Measurements from ENCODE around the gene MROH9. TPM values are rescaled to one million over a fixed set of nuclear protein-coding genes. Genes with fewer than 3 reads are reported as not detected.
"Not testable (repeated sequence)": the region's sequence is repeated elsewhere in the genome, so short reads cannot be mapped to it uniquely, and the experiment has no call there.

MROH9 gene
- total and polyA plus RNA-seq, 7 experiments from 2014 or later, result not detected

DNA sequence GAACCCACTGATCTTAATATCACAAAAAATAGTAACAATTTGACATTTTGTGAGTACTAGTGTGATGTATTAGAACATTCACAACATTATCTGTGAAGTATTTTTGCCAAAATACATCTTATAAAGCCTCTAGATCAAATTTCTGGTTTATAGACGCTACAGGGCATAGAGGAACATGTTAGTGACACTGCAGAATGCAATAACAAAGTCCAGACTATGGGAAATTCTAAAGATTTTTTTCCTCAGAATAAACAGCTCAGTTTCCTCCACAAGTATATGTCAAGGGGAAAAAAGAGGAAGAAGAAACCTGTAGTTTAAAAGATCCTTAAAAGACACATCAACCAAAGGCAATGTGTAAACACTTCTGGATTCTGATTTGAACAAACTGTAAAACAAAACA is 26.4 kb upstream of the MROH9 start:
- Mint-ChIP-seq H3K9me3 (peaks cover 0 to 4% (median 0%) of the 10 kb centered on the region in 11 donors), H3K36me3 (no peaks in the 10 kb centered on the region), H3K27ac (no peak overlapping the region), H3K27me3 (peaks cover 0 to 15% (median 11%) of the 10 kb centered on the region in 5 donors), H3K4me3 (no peak overlapping the region), H3K4me1 (no peaks in the 10 kb centered on the region)
- Histone ChIP-seq H3K9me3 (ENCODE audit: control insufficient read depth in 2 of 3, low read length in 3 of 3) (no peaks in the 10 kb centered on the region), H3K27me3 (ENCODE audit: control insufficient read depth in 2 of 2, insufficient read depth in 2 of 2, low read length in 2 of 2) (no peaks in the 10 kb centered on the region), H3K27ac (ENCODE audit: low read depth, low read length) (no peak overlapping the region), H3K36me3 (ENCODE audit: control insufficient read depth in 2 of 3, insufficient read depth in 3 of 3, low read length in 3 of 3) (no peaks in the 10 kb centered on the region), H3K4me3 (ENCODE audit: low read length) (no peak overlapping the region), H3K4me1 (ENCODE audit: control insufficient read depth in 2 of 2, insufficient read depth in 2 of 2, low read length in 2 of 2) (no peaks in the 10 kb centered on the region)
- intact Hi-C loops (cut with micrococcal nuclease), result no loop called here
- DNase-seq (no peak), ATAC-seq (no peak)
- ChIA-PET CTCF (interaction anchor here (0.5 kb wide), 1 partner anchor 54 kb away, joined by 3 read pairs; no protein-coding TSS in a partner anchor), POLR2A (no interaction called here)

DNA sequence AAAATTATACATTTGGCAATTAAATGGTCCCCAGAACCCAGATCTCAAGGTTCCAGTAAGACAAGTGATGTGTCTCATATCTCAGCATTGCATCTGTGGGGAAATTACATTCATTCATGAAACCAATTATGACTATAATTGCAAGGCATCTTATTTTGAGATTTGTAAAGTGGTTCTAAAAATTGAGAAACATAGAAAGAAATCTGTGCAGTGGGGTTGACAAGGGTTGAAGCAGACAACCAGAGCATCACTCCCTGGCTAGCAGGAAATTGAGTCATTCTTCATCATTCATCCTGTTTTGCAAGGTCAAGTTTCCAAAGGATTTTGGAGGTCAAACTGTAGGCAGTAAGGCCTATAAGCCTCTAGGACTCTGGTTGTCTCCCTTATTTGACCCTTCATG is 25.1 kb upstream of the MROH9 start:
- H3K9me3 Mint-ChIP-seq, result peaks cover 0 to 4% (median 0%) of the 10 kb centered on the region in 11 donors
- no peaks in the 10 kb centered on the region for H3K4me1 Mint-ChIP-seq
- Histone ChIP-seq H3K36me3 (ENCODE audit: control insufficient read depth in 2 of 3, insufficient read depth in 3 of 3, low read length in 3 of 3) (no peaks in the 10 kb centered on the region), H3K4me1 (ENCODE audit: control insufficient read depth in 2 of 2, insufficient read depth in 2 of 2, low read length in 2 of 2) (no peaks in the 10 kb centered on the region), H3K27ac (ENCODE audit: low read depth, low read length) (no peak overlapping the region), H3K9me3 (ENCODE audit: control insufficient read depth in 2 of 3, low read length in 3 of 3) (no peaks in the 10 kb centered on the region), H3K4me3 (ENCODE audit: low read length) (no peak overlapping the region), H3K27me3 (ENCODE audit: control insufficient read depth in 2 of 2, insufficient read depth in 2 of 2, low read length in 2 of 2) (no peaks in the 10 kb centered on the region)
- peaks cover 0 to 15% (median 12%) of the 10 kb centered on the region in 5 donors for H3K27me3 Mint-ChIP-seq
- no peak overlapping the region for H3K27ac Mint-ChIP-seq
- ChIA-PET CTCF (no interaction called here), POLR2A (no interaction called here)
- no peaks in the 10 kb centered on the region for H3K36me3 Mint-ChIP-seq
- H3K4me3 Mint-ChIP-seq, result no peak overlapping the region
- intact Hi-C loops (cut with micrococcal nuclease), result no loop called here
- DNase-seq (no peak), ATAC-seq (no peak)

DNA sequence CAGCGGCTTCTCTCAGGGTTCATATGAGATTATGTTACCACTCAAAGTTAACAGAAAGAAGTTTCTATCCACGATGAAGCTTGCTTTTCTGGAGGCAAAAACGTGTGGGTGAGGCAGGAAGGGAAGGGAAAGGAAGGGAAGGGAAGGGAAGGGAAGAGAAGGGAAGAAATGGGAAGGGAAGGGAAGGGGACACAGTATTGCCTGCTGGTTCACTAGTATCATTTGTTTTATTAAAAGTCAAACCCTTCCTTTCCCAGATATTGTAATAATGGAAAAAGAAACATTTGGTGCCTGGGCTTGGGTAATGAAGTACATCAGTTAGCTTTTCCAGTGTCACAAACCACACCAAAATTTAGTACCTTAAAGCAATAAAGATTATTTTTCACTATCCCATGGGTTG is 18.0 kb upstream of the MROH9 start:
- no peak for ATAC-seq
- Mint-ChIP-seq H3K36me3 (peaks cover 0 to 25% (median 0%) of the 10 kb centered on the region in 5 donors), H3K27ac (no peak overlapping the region), H3K27me3 (peaks cover 0 to 22% (median 19%) of the 10 kb centered on the region in 5 donors), H3K4me3 (peak overlapping the region in 1 of 10 donors; percentile 24), H3K4me1 (no peaks in the 10 kb centered on the region), H3K9me3 (peaks cover 7 to 37% (median 21%) of the 10 kb centered on the region in 11 donors)
- intact Hi-C loops (cut with micrococcal nuclease), result no loop called here
- Histone ChIP-seq H3K4me1 (ENCODE audit: control insufficient read depth in 2 of 2, insufficient read depth in 2 of 2, low read length in 2 of 2) (no peaks in the 10 kb centered on the region), H3K36me3 (ENCODE audit: control insufficient read depth in 2 of 3, insufficient read depth in 3 of 3, low read length in 3 of 3) (no peaks in the 10 kb centered on the region), H3K9me3 (ENCODE audit: control insufficient read depth in 2 of 3, low read length in 3 of 3) (peaks cover 4 to 18% (median 5%) of the 10 kb centered on the region in 3 experiments), H3K27me3 (ENCODE audit: control insufficient read depth in 2 of 2, insufficient read depth in 2 of 2, low read length in 2 of 2) (no peaks in the 10 kb centered on the region), H3K27ac (ENCODE audit: low read depth, low read length) (no peak overlapping the region), H3K4me3 (ENCODE audit: low read length) (no peak overlapping the region)
- POLR2A ChIA-PET, result no interaction called here
- DNase-seq, result no peak
- CTCF ChIA-PET, result no interaction called here

DNA sequence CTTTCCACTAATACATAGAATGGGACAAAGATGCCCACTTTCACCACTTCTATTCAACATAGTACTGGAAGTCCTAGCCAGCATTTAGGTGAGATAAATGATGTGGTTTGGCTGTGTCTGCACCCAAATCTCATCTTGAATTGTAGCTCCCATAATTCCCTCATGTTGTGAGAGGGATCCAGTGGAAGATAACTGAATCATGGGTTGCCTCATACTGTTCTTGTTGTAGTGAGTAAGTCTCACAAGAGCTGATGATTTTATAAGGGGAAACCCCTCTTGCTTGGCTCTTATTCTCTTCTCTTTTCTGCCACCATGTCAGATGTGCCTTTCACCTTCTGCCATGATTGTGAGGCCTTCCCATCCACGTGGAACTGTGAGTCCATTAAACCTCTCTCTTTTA is 10.7 kb upstream of the MROH9 start:
- DNase-seq; H3K36me3 ChIP-seq (ENCODE audit: control insufficient read depth in 2 of 3, insufficient read depth in 3 of 3, low read length in 3 of 3); H3K4me3 Mint-ChIP-seq; ATAC-seq; H3K4me1 ChIP-seq (ENCODE audit: control insufficient read depth in 2 of 2, insufficient read depth in 2 of 2, low read length in 2 of 2); H3K27me3 ChIP-seq (ENCODE audit: control insufficient read depth in 2 of 2, insufficient read depth in 2 of 2, low read length in 2 of 2); H3K27ac ChIP-seq (ENCODE audit: low read depth, low read length); H3K27ac Mint-ChIP-seq; H3K4me1 Mint-ChIP-seq; POLR2A ChIA-PET; CTCF ChIA-PET; H3K4me3 ChIP-seq (ENCODE audit: low read length): not testable (repeated sequence)
- intact Hi-C loops (cut with micrococcal nuclease), result loop anchor here in 1 of 2 donors (10.0 kb wide), 1 partner anchor 240 kb away; no protein-coding TSS in a partner anchor
- H3K36me3 Mint-ChIP-seq, result peaks cover 0 to 16% (median 0%) of the 10 kb centered on the region in 5 donors
- peaks cover 5 to 32% (median 20%) of the 10 kb centered on the region in 11 donors for H3K9me3 Mint-ChIP-seq
- peaks cover 0 to 18% (median 5%) of the 10 kb centered on the region in 5 donors for H3K27me3 Mint-ChIP-seq
- peaks cover 4 to 18% (median 5%) of the 10 kb centered on the region in 3 experiments for H3K9me3 ChIP-seq (ENCODE audit: control insufficient read depth in 2 of 3, low read length in 3 of 3)

DNA sequence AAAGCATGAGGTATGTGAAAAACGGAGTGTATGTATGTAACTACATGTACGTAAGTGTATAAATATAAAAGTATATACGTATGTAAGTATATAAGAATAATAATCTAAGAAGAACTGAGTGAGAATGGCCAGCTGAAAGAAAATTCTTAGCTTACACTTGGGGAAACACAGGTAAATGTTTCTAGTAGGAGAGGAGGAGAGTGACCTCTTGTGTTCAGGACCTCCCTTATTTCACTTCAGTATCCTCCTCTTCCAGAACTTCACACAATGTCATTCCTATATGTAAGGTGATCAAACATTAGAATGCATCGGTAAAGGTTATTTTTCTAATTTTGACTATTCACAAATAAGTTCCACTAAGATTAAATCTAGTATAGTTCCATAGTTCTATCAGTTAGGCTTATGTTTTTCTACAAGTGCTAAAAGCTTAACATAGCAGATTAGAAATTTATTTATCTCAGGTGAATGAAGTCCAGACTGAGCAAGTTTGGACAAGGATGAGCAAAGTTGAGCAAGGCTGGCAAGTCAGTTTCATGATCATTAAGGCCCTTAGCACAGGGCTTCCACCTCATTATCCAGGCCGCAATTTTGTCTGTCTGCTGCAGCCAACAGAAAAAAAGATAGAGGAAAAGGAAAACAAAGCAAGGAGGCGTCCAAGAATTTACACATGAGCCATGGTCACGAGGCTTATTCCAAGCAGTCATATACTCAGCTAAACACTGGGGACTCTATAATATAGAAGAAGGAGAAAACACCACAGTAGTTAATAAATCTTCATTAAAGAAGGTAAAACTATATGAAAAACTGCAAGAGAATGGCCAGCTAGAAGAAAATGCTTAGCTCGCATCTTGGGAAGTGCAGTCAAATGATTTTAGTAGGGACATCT is 7.1 kb upstream of the MROH9 start:
- H3K27me3 ChIP-seq (ENCODE audit: control insufficient read depth in 2 of 2, insufficient read depth in 2 of 2, low read length in 2 of 2), result no peaks in the 10 kb centered on the region
- Mint-ChIP-seq H3K9me3 (peaks cover 0 to 4% (median 0%) of the 10 kb centered on the region in 11 donors), H3K4me1 (no peaks in the 10 kb centered on the region), H3K36me3 (no peaks in the 10 kb centered on the region), H3K27me3 (peaks cover 3 to 13% (median 6%) of the 10 kb centered on the region in 5 donors), H3K4me3 (no peak overlapping the region), H3K27ac (no peak overlapping the region)
- no peaks in the 10 kb centered on the region for H3K9me3 ChIP-seq (ENCODE audit: control insufficient read depth in 2 of 3, low read length in 3 of 3)
- no peak overlapping the region for H3K4me3 ChIP-seq (ENCODE audit: low read length)
- no peaks in the 10 kb centered on the region for H3K36me3 ChIP-seq (ENCODE audit: control insufficient read depth in 2 of 3, insufficient read depth in 3 of 3, low read length in 3 of 3)
- no peaks in the 10 kb centered on the region for H3K4me1 ChIP-seq (ENCODE audit: control insufficient read depth in 2 of 2, insufficient read depth in 2 of 2, low read length in 2 of 2)
- CTCF ChIA-PET, result interaction anchor here (0.8 kb wide), 1 partner anchor 1000 kb away, joined by 5 read pairs; no protein-coding TSS in a partner anchor
- ATAC-seq, result no peak
- H3K27ac ChIP-seq (ENCODE audit: low read depth, low read length), result no peak overlapping the region
- POLR2A ChIA-PET, result no interaction called here
- DNase-seq, result no peak
- intact Hi-C loops (cut with micrococcal nuclease), result loop anchor here in 1 of 2 donors (10.0 kb wide), 1 partner anchor 243 kb away; no protein-coding TSS in a partner anchor

DNA sequence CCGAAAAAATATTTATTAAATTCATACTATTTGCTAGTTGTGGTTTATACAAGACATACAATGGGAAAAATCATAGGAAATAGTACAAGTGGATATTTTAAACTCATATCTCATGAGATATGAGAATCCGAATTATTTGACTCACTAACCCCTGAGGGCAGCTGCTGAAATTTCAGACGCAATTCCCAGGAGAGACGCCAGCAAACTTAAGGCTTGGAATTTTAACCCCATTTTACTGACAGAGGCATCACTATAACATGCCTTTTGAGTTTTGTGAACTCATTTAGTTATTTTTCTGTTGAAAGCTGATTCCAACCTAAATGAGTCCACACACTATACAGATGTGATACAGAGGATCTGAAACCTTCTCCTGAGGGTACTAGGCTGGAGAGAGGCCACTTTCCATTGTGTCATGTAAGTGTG is 5.9 kb upstream of the MROH9 start:
- ATAC-seq, result no peak
- CTCF ChIA-PET, result interaction anchor here (0.7 to 1.0 kb wide), 3 partner anchors 14 to 1000 kb away, joined by 3 read pairs; no protein-coding TSS in a partner anchor

More for the DNA sequence above, 5.9 kb upstream of the MROH9 start:
- Mint-ChIP-seq H3K4me1 (no peaks in the 10 kb centered on the region), H3K36me3 (no peaks in the 10 kb centered on the region), H3K27me3 (peaks cover 3 to 9% (median 6%) of the 10 kb centered on the region in 5 donors), H3K4me3 (no peak overlapping the region), H3K9me3 (no peaks in the 10 kb centered on the region), H3K27ac (no peak overlapping the region)
- intact Hi-C loops (cut with micrococcal nuclease), result loop anchor here (1.0 to 10.0 kb wide), 3 partner anchors 245 to 1000 kb away; partner anchors contain the start of gene FMO4 (in 1 of the 2)
- Histone ChIP-seq H3K27ac (ENCODE audit: low read depth, low read length) (no peak overlapping the region), H3K4me3 (ENCODE audit: low read length) (no peak overlapping the region), H3K9me3 (ENCODE audit: control insufficient read depth in 2 of 3, low read length in 3 of 3) (no peaks in the 10 kb centered on the region), H3K36me3 (ENCODE audit: control insufficient read depth in 2 of 3, insufficient read depth in 3 of 3, low read length in 3 of 3) (no peaks in the 10 kb centered on the region), H3K4me1 (ENCODE audit: control insufficient read depth in 2 of 2, insufficient read depth in 2 of 2, low read length in 2 of 2) (no peaks in the 10 kb centered on the region), H3K27me3 (ENCODE audit: control insufficient read depth in 2 of 2, insufficient read depth in 2 of 2, low read length in 2 of 2) (no peaks in the 10 kb centered on the region)
- POLR2A ChIA-PET, result no interaction called here
- no peak for DNase-seq

Data from naive thymus-derived CD4-positive, alpha-beta T cell (primary cell).